Astrocyte (in vitro differentiated cells and primary cell): ENCODE data around the gene ASB16.

Source experiments
- CTCF ChIP-seq: IDR thresholded peaks from 2 replicates; pipeline ENCODE4 v1.5.1; 2011; ENCODE audit warnings: low read depth, mild to moderate bottlenecking, inconsistent platforms, low read length, moderate library complexity; ENCODE audit not compliant: insufficient read depth
- EZH2 ChIP-seq: IDR thresholded peaks from 2 replicates; pipeline ENCODE4 v1.6.1; 2012; ENCODE audit warnings: mild to moderate bottlenecking, low read length, inconsistent platforms; ENCODE audit not compliant: insufficient read depth

DNA sequence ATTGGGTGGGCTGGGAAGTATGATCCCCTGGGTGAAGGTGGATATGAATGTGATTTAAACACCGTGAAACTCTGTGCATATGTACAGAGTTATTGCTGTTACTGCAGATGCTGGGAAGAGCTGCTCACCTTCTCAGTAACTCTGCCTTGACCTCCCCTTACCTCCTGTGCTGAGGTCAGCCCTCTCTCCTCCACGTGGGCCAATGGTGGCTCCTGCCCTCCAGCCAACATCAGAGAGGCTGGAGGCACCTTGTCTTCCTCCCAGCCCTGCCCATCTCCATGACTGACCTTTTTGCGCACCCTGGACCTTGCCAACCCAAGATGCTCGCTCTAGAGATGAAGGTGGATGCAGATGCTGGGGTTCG, 387 bp upstream of the ASB16 start:
- TF ChIP-seq CTCF (no peak), EZH2 (no peak)
